OCI-LY3 (cell line): ENCODE measurements around the gene ACOT9.

Experiments
- H2AFZ ChIP-seq: fragments of 200-600, 300-600 bp; shearing (Covaris generic); 2 replicates; pipeline ENCODE4 v1.6.0; 2014; ENCODE audit warnings: antibody characterized with exemption, low read depth, low read length
- H3K27ac ChIP-seq: fragments of 200-600, 300-600 bp; sonication (generic); 2 replicates; pipeline ENCODE4 v1.5.1; 2014; ENCODE audit warnings: mild to moderate bottlenecking, low read length, moderate library complexity, mixed read lengths
- H3K27me3 ChIP-seq: fragments of 200-600, 300-600 bp; sonication (generic); 2 replicates; pipeline ENCODE4 v1.6.1; 2014; ENCODE audit warnings: low read depth, low read length, mixed read lengths
- H3K36me3 ChIP-seq: fragments of 200-600, 300-600 bp; sonication (generic); replicated peaks from 2 replicates; pipeline ENCODE3; 2014; ENCODE audit warnings: low read depth, low read length, mixed read lengths
- H3K4me1 ChIP-seq: fragments of 300-600, 200-600 bp; sonication (generic); 2 replicates; pipeline ENCODE4 v1.6.1; 2014; ENCODE audit warnings: low read length, mixed read lengths
- H3K4me2 ChIP-seq: fragments of 200-600, 300-600 bp; sonication (generic); 2 replicates; pipeline ENCODE4 v1.6.1; 2014; ENCODE audit warnings: low read length, mixed read lengths
- H3K4me3 ChIP-seq: fragments of 300-600, 200-600 bp; sonication (generic); 2 replicates; pipeline ENCODE4 v1.5.1; 2014; ENCODE audit warnings: antibody characterized with exemption, mild to moderate bottlenecking, low read length, moderate library complexity
- H3K79me2 ChIP-seq: fragments of 300-600, 200-600 bp; shearing (Covaris generic); 2 replicates; pipeline ENCODE4 v1.6.1; 2014; ENCODE audit warnings: mild to moderate bottlenecking, low read length, mixed read lengths
- H3K9ac ChIP-seq: fragments of 300-600, 200-600 bp; shearing (Covaris generic); 2 replicates; pipeline ENCODE4 v1.6.0; 2014; ENCODE audit warnings: mild to moderate bottlenecking, low read length, moderate library complexity
- H3K9me3 ChIP-seq: fragments of 200-600, 300-600 bp; shearing (Covaris generic); 2 replicates; pipeline ENCODE4 v1.6.1; 2014; ENCODE audit warnings: low read length, mixed read lengths; ENCODE audit not compliant: insufficient read depth
- H4K20me1 ChIP-seq: fragments of 200-600, 300-600 bp; sonication (generic); 2 replicates; pipeline ENCODE4 v1.6.1; 2016; ENCODE audit warnings: low read length, mixed read lengths; ENCODE audit not compliant: insufficient read depth
- EZH2phosphoT487 ChIP-seq: fragments of 200-600 bp; shearing (Covaris generic); IDR thresholded peaks from 2 replicates; pipeline ENCODE4 v1.6.1; 2018; ENCODE audit warnings: antibody characterized with exemption, mixed run types, low read depth
- TF ChIP-seq, protein P1 (sequence below): fragments of 200-600, 300-600 bp; sonication (generic); IDR thresholded peaks from 2 replicates; pipeline ENCODE4 v1.5.1; 2014; ENCODE audit warnings: antibody characterized with exemption, low read length, low read depth

ACOT9 gene

DNA sequence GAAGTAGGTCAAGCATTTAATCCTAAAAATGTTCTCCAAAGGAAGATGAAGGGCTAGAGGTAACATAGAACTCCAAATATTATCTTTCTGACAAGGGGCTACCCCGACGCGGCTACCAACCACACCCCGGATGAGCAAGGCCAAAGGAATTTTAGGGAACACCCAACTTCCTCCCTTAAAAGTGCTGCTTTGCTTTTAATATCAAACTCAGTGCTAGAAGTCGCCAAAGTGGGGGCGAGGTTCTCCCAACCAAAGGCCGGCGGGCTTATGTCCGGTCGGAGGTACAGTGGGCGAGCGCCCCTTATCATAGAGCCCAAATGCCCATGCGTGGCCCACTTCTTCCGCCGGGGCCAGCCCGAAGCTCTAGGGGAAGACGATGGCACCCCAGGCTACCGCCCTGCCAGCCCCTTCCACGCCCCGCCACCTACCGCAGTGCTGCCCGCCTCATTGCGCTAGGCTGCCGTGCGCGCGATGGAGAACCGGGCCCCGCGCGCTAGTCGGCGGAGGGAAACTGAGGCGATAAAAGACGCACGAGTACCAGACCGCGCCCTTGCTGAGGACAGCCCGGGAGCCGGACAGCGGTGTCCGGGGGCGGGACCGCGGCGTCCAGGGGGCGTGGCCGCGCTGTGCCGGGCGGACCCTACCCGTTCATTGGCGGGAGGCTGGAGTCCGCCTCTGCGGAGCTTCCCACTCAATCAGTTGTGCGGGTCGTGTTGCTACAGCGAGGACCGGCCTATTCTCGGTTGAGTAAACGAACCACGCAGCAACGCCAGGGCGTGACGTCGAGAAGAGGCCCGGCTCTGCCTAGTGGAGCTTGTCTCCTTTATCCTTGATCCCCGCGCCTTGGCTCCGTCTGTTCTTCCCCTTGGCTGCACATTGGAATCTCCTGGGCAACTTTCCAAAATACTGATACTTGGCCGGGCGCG is at the start of gene ACOT9:
TSS of gene ACOT9 (minus strand) at position 580 of the 926 bp plus-strand sequence. CDS start at position 448, 132 bp downstream.
- Histone ChIP-seq H3K4me2 (peak within 1 kb of the TSS; percentile 77), H4K20me1 (peaks cover 7% of the 10 kb centered on the region; the same call in 1 of the 2 replicates), H3K27ac (peak within 1 kb of the TSS; percentile 61), H3K79me2 (peaks cover 47% of the 10 kb centered on the region), H2AFZ (peak within 1 kb of the TSS; percentile 72; the same call in 1 of the 2 replicates), H3K9ac (peak within 1 kb of the TSS; percentile 76), H3K4me1 (peaks cover 15% of the 10 kb centered on the region), H3K27me3 (no peaks in the 10 kb centered on the region), H3K36me3 (no peaks in the 10 kb centered on the region), H3K4me3 (peak within 1 kb of the TSS; percentile 96), H3K9me3 (no peaks in the 10 kb centered on the region)
- TF ChIP-seq, protein P1, sequence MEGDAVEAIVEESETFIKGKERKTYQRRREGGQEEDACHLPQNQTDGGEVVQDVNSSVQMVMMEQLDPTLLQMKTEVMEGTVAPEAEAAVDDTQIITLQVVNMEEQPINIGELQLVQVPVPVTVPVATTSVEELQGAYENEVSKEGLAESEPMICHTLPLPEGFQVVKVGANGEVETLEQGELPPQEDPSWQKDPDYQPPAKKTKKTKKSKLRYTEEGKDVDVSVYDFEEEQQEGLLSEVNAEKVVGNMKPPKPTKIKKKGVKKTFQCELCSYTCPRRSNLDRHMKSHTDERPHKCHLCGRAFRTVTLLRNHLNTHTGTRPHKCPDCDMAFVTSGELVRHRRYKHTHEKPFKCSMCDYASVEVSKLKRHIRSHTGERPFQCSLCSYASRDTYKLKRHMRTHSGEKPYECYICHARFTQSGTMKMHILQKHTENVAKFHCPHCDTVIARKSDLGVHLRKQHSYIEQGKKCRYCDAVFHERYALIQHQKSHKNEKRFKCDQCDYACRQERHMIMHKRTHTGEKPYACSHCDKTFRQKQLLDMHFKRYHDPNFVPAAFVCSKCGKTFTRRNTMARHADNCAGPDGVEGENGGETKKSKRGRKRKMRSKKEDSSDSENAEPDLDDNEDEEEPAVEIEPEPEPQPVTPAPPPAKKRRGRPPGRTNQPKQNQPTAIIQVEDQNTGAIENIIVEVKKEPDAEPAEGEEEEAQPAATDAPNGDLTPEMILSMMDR: no peak
- no peak for TF ChIP-seq EZH2phosphoT487

GRCh38 chrX:23790155-23790497 is 47.0 kb upstream of the ACOT9 start:
- Histone ChIP-seq H2AFZ (no peak overlapping the region), H3K9ac (no peak overlapping the region), H3K79me2 (no peaks in the 10 kb centered on the region), H4K20me1 (peaks cover 3% of the 10 kb centered on the region), H3K27ac (no peak overlapping the region), H3K4me2 (no peak overlapping the region), H3K4me1 (no peaks in the 10 kb centered on the region), H3K27me3 (no peaks in the 10 kb centered on the region), H3K9me3 (no peaks in the 10 kb centered on the region), H3K36me3 (peaks cover 7% of the 10 kb centered on the region), H3K4me3 (no peak overlapping the region)
- TF ChIP-seq, protein P1: no peak
- no peak for TF ChIP-seq EZH2phosphoT487

GRCh38 chrX:23789386-23790154 is 46.5 kb upstream of the ACOT9 start:
- no peaks in the 10 kb centered on the region for H3K9me3 ChIP-seq
- TF ChIP-seq EZH2phosphoT487: no peak
- TF ChIP-seq, protein P1: no peak
- H3K27ac ChIP-seq: no peak overlapping the region

GRCh38 chrX:23788946-23789345 is 45.9 kb upstream of the ACOT9 start:
- Histone ChIP-seq H3K27me3 (no peaks in the 10 kb centered on the region), H2AFZ (no peak overlapping the region), H3K79me2 (peaks cover 5% of the 10 kb centered on the region), H3K36me3 (peaks cover 17% of the 10 kb centered on the region), H3K9me3 (no peaks in the 10 kb centered on the region), H3K27ac (no peak overlapping the region), H3K4me2 (no peak overlapping the region), H3K9ac (no peak overlapping the region), H3K4me3 (no peak overlapping the region), H3K4me1 (peaks cover 12% of the 10 kb centered on the region), H4K20me1 (peaks cover 6% of the 10 kb centered on the region)
- no peak for TF ChIP-seq EZH2phosphoT487
- TF ChIP-seq, protein P1: no peak

More at GRCh38 chrX:23789386-23790154, 46.5 kb upstream of the ACOT9 start:
- H3K4me1 ChIP-seq: peaks cover 5% of the 10 kb centered on the region
- H2AFZ ChIP-seq: no peak overlapping the region
- peaks cover 13% of the 10 kb centered on the region for H3K36me3 ChIP-seq
- no peaks in the 10 kb centered on the region for H3K27me3 ChIP-seq
- H3K4me2 ChIP-seq: no peak overlapping the region
- peaks cover 6% of the 10 kb centered on the region for H4K20me1 ChIP-seq
- H3K4me3 ChIP-seq: no peak overlapping the region
- H3K9ac ChIP-seq: no peak overlapping the region
- H3K79me2 ChIP-seq: no peaks in the 10 kb centered on the region
